ENCODE results near the gene OMP. TPM values are rescaled to one million over a fixed set of nuclear protein-coding genes. Genes with fewer than 3 reads are reported as not detected.

OMP gene
- total and polyA plus RNA-seq, 2 donors (not counting 3 experiments of a cell fraction or from before 2014, with no cell fraction given), result 0.80 TPM; not detected in 1

DNA sequence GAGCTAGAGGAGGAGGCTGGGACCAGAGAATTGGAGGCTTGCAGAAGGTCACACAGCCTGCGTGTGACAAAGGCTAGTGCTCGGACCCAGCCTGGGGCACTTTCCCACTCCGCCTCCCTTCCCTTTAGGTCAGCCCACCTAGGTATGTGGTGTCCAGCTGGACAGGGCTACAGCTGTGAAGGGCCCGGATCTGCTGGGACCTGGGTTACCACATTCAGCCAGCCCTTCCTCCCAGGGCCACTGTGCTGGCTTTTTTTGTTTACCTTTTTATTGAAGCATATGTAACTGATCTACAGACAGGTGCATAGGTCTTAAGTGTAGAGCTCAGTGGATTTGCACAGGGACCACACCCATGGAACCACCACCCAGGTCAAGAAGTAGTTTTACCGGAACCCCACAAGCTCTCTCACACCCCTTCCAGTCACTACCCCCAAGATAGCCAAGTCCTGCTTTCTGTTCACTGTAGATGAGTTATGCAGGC lies 27.2 kb upstream of the OMP start:
- H3K9me1 ChIP-seq (replicated peaks; ENCODE audit: control insufficient read depth, extremely low read depth, insufficient read depth, low read length), result no peaks in the 10 kb centered on the region
- dilution Hi-C loops (cut with MboI; ENCODE audit: extremely low pct_ligation_motif_present, low sequenced_read_pairs), result no loop called here
- H3K36me3 ChIP-seq (ENCODE audit: control insufficient read depth in 2 of 2, extremely low read depth in 1 of 2, insufficient read depth in 2 of 2, low read length in 2 of 2), result no peaks in the 10 kb centered on the region
- no peak overlapping the region for H2AFZ ChIP-seq (ENCODE audit: low read depth, low read length)
- peaks cover 30% of the 10 kb centered on the region for H3K4me1 ChIP-seq (ENCODE audit: control insufficient read depth, extremely low read depth, insufficient read depth, low read length)
- TF ChIP-seq GATA2 (IDR thresholded peaks at IDR 0.05; ENCODE audit: insufficient read depth, insufficient read length, low read depth, low read length), result no peak
- no peak for TF ChIP-seq EZH2 (IDR thresholded peaks at IDR 0.05; ENCODE audit: borderline replicate concordance, low read depth, low read length, severe bottlenecking)
- no peak for TF ChIP-seq JUN (IDR thresholded peaks at IDR 0.05; ENCODE audit: borderline replicate concordance, insufficient read depth, insufficient read length, low read depth)
- no peak for TF ChIP-seq POLR2AphosphoS5 (IDR thresholded peaks at IDR 0.05; ENCODE audit: insufficient read depth, low read depth, low read length)
- TF ChIP-seq CTCF (IDR thresholded peaks at IDR 0.05; ENCODE audit: extremely low read depth in 1 of 2, insufficient read depth in 1 of 2, low read depth in 1 of 2, low read length in 2 of 2), result no peak
- TF ChIP-seq MYC (IDR thresholded peaks at IDR 0.05; ENCODE audit: low read depth, low read length), result no peak
- TF ChIP-seq, protein P1, sequence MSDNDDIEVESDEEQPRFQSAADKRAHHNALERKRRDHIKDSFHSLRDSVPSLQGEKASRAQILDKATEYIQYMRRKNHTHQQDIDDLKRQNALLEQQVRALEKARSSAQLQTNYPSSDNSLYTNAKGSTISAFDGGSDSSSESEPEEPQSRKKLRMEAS (IDR thresholded peaks at IDR 0.05; ENCODE audit: insufficient read depth, insufficient read length), result no peak
- no peak for TF ChIP-seq FOS (IDR thresholded peaks at IDR 0.05; ENCODE audit: borderline replicate concordance, insufficient read depth, low read length)
- TF ChIP-seq POLR2A (IDR thresholded peaks at IDR 0.05; ENCODE audit: low read depth, low read length), result no peak
- BruUV-seq (replicated peaks), result no TSS peak
- DNase-seq (ENCODE audit: low read depth, low spot score), result no peak
- intact Hi-C loops (cut with micrococcal nuclease), result no loop called here
- POLR2A ChIA-PET, result no interaction called here
- H3K27me3 ChIP-seq (ENCODE audit: control insufficient read depth in 2 of 2, insufficient read depth in 2 of 2, low read length in 2 of 2), result no peaks in the 10 kb centered on the region
- H3K79me2 ChIP-seq (ENCODE audit: control insufficient read depth, insufficient read depth, low read length), result no peaks in the 10 kb centered on the region
- H3K4me2 ChIP-seq (ENCODE audit: insufficient read depth, low read length), result no peak overlapping the region
- H3K9me3 ChIP-seq (replicated peaks; ENCODE audit: control insufficient read depth, insufficient read depth, low read length), result no peaks in the 10 kb centered on the region
- no peak overlapping the region for H3K4me3 ChIP-seq (replicated peaks in 1 of 3; ENCODE audit: insufficient read depth in 1 of 3, low read depth in 1 of 3, low read length in 3 of 3)
- H3K27ac ChIP-seq (ENCODE audit: insufficient read depth, low read depth, low read length), result no peak overlapping the region
- no peak overlapping the region for H3K9ac ChIP-seq (replicated peaks; ENCODE audit: extremely low read depth, insufficient read depth, low read length)
- FAIRE-seq, result no peak
- H4K20me1 ChIP-seq (replicated peaks; ENCODE audit: control insufficient read depth, extremely low read depth, insufficient read depth, low read length), result no peaks in the 10 kb centered on the region
- CTCF ChIA-PET, result interaction anchor here (1.8 to 3.4 kb wide), 2 partner anchors 16 to 28 kb away, joined by 8 to 40 read pairs; no protein-coding TSS in a partner anchor

Data from endothelial cell of umbilical vein (primary cell).